Tibial artery (tissue), 4 donors: ENCODE measurements around the gene TMEM156.

Experiments used
- DNase-seq, 2 donors: peaks; one replicate each; pipeline ENCODE4 v3.0.0-alpha.2; 2019
- H3K27ac ChIP-seq, 2 donors: fragments of 200-600 bp; sonication (generic) in 1 of 2; 1 replicate in 1 of 2; 2 replicates in 1 of 2; pipeline ENCODE4 v1.5.1; 2018 to 2019; ENCODE audit warnings: mild to moderate bottlenecking in 1 of 2
- H3K27me3 ChIP-seq, 2 donors: fragments of 200-600 bp; sonication (generic) in 1 of 2; one replicate each; pipeline versions ENCODE4 v1.5.1 to v1.6.0; 2016 to 2019
- H3K36me3 ChIP-seq, 3 donors: fragments of 200-600 bp; sonication (generic) in 2 of 3; one replicate each; pipeline ENCODE4 v1.5.1; 2016 to 2019; ENCODE audit warnings: mild to moderate bottlenecking in 2 of 3
- H3K4me1 ChIP-seq, 4 donors: fragments of 200-600 bp; sonication (generic) in 2 of 4; 1 replicate in 3 of 4; 2 replicates in 1 of 4; pipeline ENCODE4 v1.5.1; 2016 to 2019
- H3K4me3 ChIP-seq, 2 donors: fragments of 200-600 bp; sonication (generic) in 1 of 2; 1 replicate in 1 of 2; 2 replicates in 1 of 2; pipeline ENCODE4 v1.5.1; 2018 to 2019; ENCODE audit warnings: mild to moderate bottlenecking in 2 of 2
- H3K9me3 ChIP-seq, 3 donors: fragments of 200-600 bp; sonication (generic) in 1 of 3; one replicate each; pipeline ENCODE4 v1.5.1; 2016 to 2019
- intact Hi-C: fragments of 100-400 bp; cut with DNase I; formaldehyde crosslinking; loops from one replicate; pipeline ENCODE4 v1.15.0; 2023; ENCODE audit warnings: low total_unique reads
- TF ChIP-seq, protein P1 (sequence below), 2 experiments: fragments of 200-600 bp in 1 of 2; fragments of 450-650 bp in 1 of 2; IDR thresholded peaks; one replicate each; pipeline ENCODE4 v1.5.1; 2017 to 2019; ENCODE audit warnings: antibody characterized with exemption in 2 of 2, mild to moderate bottlenecking in 1 of 2, moderate library complexity in 1 of 2

Gene TMEM156

DNA sequence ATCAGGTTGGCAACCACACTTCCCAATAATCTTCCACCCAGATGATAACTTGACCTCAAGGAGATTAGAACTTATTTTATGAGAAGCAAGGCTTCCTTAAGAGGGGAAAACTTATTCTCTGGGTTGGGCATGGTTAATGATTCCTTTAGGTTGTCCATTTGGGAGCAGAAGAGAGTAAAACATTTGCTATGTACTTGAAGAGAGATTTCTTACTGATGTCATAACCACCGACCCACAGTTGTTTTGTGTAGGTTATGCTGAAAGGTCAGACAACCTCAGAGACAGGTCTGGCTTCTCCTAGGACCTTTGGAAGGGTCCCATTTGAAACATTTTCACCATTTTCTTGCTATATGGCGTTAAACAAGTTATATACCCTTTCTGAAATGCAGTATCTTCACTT lies 108.5 kb downstream of the TMEM156 start:
- Histone ChIP-seq H3K36me3 (peaks cover 49 to 87% (median 76%) of the 10 kb centered on the region in 3 donors), H3K27me3 (no peaks in the 10 kb centered on the region), H3K4me1 (no peaks in the 10 kb centered on the region), H3K4me3 (no peak overlapping the region), H3K9me3 (no peaks in the 10 kb centered on the region), H3K27ac (no peak overlapping the region)
- DNase-seq, result no peak
- intact Hi-C loops, result no loop called here
- TF ChIP-seq, protein P1, sequence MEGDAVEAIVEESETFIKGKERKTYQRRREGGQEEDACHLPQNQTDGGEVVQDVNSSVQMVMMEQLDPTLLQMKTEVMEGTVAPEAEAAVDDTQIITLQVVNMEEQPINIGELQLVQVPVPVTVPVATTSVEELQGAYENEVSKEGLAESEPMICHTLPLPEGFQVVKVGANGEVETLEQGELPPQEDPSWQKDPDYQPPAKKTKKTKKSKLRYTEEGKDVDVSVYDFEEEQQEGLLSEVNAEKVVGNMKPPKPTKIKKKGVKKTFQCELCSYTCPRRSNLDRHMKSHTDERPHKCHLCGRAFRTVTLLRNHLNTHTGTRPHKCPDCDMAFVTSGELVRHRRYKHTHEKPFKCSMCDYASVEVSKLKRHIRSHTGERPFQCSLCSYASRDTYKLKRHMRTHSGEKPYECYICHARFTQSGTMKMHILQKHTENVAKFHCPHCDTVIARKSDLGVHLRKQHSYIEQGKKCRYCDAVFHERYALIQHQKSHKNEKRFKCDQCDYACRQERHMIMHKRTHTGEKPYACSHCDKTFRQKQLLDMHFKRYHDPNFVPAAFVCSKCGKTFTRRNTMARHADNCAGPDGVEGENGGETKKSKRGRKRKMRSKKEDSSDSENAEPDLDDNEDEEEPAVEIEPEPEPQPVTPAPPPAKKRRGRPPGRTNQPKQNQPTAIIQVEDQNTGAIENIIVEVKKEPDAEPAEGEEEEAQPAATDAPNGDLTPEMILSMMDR (IDR thresholded peaks at IDR 0.05), result no peak

DNA sequence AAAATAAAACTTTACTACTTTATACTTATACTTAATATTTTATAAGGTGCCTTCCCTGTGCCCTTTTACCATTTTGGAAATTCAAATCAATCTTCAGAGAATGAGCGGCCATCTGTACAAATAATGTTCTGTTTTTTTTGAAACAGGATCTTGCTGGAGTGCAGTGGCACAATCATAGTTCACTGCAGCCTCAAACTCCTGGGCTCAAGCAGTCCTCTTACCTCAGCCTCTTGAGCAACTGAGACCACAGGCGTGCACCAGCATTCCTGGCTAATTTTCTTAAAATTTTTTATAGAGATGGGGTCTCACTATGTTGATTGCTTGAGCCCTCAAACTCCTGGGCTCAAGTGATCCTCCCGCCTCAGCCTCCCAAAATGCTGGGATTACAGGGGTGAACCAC lies 111.1 kb downstream of the TMEM156 start:
- Histone ChIP-seq H3K9me3 (no peaks in the 10 kb centered on the region), H3K27me3 (no peaks in the 10 kb centered on the region), H3K27ac (no peak overlapping the region)

DNA sequence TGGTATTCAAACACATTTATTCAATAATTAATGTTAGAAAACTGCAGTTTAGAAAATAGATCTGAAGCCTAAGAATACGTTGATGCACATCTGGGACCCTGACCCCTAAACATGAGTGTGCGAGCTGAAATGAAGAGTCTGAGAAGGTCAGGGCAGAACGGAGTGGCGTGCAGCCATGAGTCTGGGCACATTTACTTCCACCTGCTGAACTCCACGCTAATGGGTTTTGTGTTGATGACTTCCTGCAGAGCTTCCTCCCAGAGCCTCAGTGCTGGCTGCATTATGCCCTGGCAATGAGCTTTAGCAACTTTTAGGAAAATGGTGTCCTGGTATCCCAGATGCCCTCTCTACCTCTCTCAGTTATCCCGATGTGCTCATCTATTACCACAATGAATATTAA lies 111.5 kb downstream of the TMEM156 start:
- no peak overlapping the region for H3K27ac ChIP-seq
- intact Hi-C loops, result no loop called here
- peaks cover 41 to 91% (median 68%) of the 10 kb centered on the region in 3 donors for H3K36me3 ChIP-seq
- TF ChIP-seq, protein P1 (IDR thresholded peaks at IDR 0.05), result no peak
- DNase-seq, result no peak
- no peak overlapping the region for H3K4me3 ChIP-seq
- no peaks in the 10 kb centered on the region for H3K9me3 ChIP-seq
- H3K4me1 ChIP-seq, result no peaks in the 10 kb centered on the region
- no peaks in the 10 kb centered on the region for H3K27me3 ChIP-seq

More for the DNA sequence above, 111.1 kb downstream of the TMEM156 start:
- Histone ChIP-seq H3K4me3 (no peak overlapping the region), H3K4me1 (no peaks in the 10 kb centered on the region), H3K36me3 (peaks cover 41 to 90% (median 67%) of the 10 kb centered on the region in 3 donors)
- intact Hi-C loops, result no loop called here
- TF ChIP-seq, protein P1 (IDR thresholded peaks at IDR 0.05), result no peak
- no peak for DNase-seq

DNA sequence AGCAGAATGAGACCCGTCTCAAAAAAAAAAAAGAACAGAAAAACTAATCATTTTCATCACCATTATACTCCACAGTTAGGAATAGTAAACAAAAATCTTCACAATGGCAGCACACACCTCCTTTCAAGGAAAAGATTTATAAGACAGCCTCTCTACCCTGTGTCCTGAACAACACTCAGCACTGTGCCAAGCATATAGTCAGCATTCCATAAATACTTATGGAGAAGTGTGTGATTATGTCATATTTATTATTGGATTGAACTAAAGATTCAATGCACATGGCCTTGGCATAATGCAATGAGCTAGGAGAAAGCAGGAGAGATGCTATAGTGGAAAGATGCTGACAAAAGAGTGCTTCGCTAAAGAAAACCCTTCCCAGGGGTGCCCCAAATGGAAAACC lies 112.0 kb downstream of the TMEM156 start:
- no peak overlapping the region for H3K4me3 ChIP-seq
- H3K36me3 ChIP-seq, result peaks cover 46 to 96% (median 70%) of the 10 kb centered on the region in 3 donors
- no peaks in the 10 kb centered on the region for H3K4me1 ChIP-seq
- H3K27ac ChIP-seq, result no peak overlapping the region
- DNase-seq, result no peak
- TF ChIP-seq, protein P1 (IDR thresholded peaks at IDR 0.05), result no peak
- H3K9me3 ChIP-seq, result no peaks in the 10 kb centered on the region
- H3K27me3 ChIP-seq, result no peaks in the 10 kb centered on the region
- intact Hi-C loops, result no loop called here

DNA sequence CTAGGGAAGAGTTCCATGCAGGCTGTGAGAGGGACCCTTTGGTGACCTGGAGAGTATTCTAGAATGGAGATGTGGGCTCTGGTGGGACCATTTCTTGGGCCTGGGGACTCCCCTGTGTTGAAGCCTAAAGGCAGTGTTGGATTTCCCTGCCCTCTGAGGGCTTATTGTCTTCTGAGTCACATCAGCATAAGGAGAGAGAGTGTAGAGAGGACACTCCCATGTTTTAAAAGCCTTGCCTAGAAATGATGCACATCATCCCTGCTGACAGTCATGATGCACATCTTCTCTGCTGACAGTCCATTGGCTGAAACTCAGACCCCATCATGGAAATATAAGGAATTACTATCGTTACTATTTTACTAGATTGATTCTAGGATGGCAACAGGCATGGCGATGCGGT lies 112.7 kb downstream of the TMEM156 start:
- Histone ChIP-seq H3K4me3 (no peak overlapping the region), H3K4me1 (no peaks in the 10 kb centered on the region), H3K27me3 (no peaks in the 10 kb centered on the region), H3K9me3 (no peaks in the 10 kb centered on the region), H3K27ac (no peak overlapping the region), H3K36me3 (peaks cover 53 to 100% (median 74%) of the 10 kb centered on the region in 3 donors)
- DNase-seq, result no peak
- intact Hi-C loops, result no loop called here
- TF ChIP-seq, protein P1 (IDR thresholded peaks at IDR 0.05), result no peak

DNA sequence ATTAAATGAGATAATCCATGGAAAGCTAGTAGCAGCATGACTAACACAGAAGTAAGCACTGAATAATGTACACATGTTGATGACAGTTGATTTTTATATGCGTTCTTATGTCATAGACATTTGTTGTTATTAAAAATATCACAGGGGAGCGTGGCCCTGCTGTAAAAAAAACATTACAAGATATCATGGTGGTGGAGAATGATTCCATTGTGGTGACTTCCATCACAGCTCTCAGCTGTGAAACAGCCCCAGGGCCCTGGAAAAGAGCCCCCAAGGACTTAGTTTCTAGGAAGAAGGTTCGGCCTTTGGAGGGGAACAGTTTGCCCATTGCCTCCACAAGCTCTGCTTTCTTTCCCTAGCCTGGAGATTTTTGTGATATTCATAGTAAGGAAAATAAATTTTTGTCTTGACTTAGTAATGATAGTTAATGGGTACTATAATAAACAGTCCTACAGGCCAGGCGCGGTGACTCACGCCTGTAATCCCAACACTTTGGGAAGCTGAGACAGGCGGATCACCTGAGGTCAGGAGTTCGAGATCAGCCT lies 114.7 kb downstream of the TMEM156 start:
- TF ChIP-seq, protein P1 (IDR thresholded peaks at IDR 0.05), result no peak
- Histone ChIP-seq H3K27ac (no peak overlapping the region), H3K9me3 (no peaks in the 10 kb centered on the region), H3K4me3 (no peak overlapping the region), H3K36me3 (peaks cover 60 to 100% (median 78%) of the 10 kb centered on the region in 3 donors), H3K4me1 (no peaks in the 10 kb centered on the region), H3K27me3 (no peaks in the 10 kb centered on the region)
- no peak for DNase-seq
- intact Hi-C loops, result no loop called here
